ENCODE results near the gene PTPRM. TPM values are rescaled to one million over a fixed set of nuclear protein-coding genes. Genes with fewer than 3 reads are reported as not detected.

The PTPRM gene
- total and polyA plus RNA-seq, 12 donors = 31.7 to 116 (median 61.2) TPM

DNA sequence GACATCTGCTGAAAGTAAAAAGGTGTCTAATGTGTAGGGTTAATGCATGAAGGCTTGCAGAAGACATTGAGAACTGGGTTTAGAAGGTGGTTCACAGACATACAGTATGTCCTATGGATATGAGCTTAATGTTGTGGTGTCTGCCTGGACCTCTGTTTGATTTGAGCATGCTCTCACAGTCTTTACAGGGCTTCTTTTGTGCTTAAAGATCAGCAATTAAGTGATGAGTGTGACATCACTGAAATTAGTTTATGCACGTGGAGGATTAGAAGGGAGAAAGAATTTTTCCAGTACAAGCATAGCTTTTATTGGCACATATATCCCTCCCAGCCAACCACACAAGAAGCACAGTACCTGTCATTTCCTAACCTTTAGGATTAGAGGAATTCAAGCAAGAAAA is 674.6 kb downstream of the PTPRM start:
- no peak overlapping the region for H3K4me3 ChIP-seq
- intact Hi-C loops (cut with DNase I) = no loop called here
- no peak for TF ChIP-seq POLR2A (IDR thresholded peaks at IDR 0.05)
- TF ChIP-seq, protein P1, sequence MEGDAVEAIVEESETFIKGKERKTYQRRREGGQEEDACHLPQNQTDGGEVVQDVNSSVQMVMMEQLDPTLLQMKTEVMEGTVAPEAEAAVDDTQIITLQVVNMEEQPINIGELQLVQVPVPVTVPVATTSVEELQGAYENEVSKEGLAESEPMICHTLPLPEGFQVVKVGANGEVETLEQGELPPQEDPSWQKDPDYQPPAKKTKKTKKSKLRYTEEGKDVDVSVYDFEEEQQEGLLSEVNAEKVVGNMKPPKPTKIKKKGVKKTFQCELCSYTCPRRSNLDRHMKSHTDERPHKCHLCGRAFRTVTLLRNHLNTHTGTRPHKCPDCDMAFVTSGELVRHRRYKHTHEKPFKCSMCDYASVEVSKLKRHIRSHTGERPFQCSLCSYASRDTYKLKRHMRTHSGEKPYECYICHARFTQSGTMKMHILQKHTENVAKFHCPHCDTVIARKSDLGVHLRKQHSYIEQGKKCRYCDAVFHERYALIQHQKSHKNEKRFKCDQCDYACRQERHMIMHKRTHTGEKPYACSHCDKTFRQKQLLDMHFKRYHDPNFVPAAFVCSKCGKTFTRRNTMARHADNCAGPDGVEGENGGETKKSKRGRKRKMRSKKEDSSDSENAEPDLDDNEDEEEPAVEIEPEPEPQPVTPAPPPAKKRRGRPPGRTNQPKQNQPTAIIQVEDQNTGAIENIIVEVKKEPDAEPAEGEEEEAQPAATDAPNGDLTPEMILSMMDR (IDR thresholded peaks at IDR 0.05) = no peak
- no peaks in the 10 kb centered on the region for H3K36me3 ChIP-seq (replicated peaks in 1 of 2)
- no peak overlapping the region for H3K27ac ChIP-seq
- H3K27me3 ChIP-seq = no peaks in the 10 kb centered on the region
- DNase-seq = no peak
- 45 to 81% (median 61%) methylated on average over 1 of the region's 1 CpG for WGBS, 4 donors
- H3K4me1 ChIP-seq (replicated peaks in 1 of 2) = no peaks in the 10 kb centered on the region
- H3K9me3 ChIP-seq (replicated peaks in 1 of 3) = no peaks in the 10 kb centered on the region

- no peak for DNase-seq
- intact Hi-C loops (cut with DNase I) = no loop called here
- no peaks in the 10 kb centered on the region for H3K36me3 ChIP-seq (replicated peaks in 1 of 2)
- 50 to 84% (median 68%) methylated on average over 1 of the region's 1 CpG for WGBS, 4 donors
- no peaks in the 10 kb centered on the region for H3K27me3 ChIP-seq
- TF ChIP-seq, protein P1 (IDR thresholded peaks at IDR 0.05) = no peak
- TF ChIP-seq POLR2A (IDR thresholded peaks at IDR 0.05) = no peak
- no peak overlapping the region for H3K27ac ChIP-seq
- H3K4me3 ChIP-seq = no peak overlapping the region
- H3K4me1 ChIP-seq (replicated peaks in 1 of 2) = no peaks in the 10 kb centered on the region
- no peaks in the 10 kb centered on the region for H3K9me3 ChIP-seq (replicated peaks in 1 of 3)
Measured at GRCh38 chr18:8242151-8242696, 675.1 kb downstream of the PTPRM start.

- no peaks in the 10 kb centered on the region for H3K4me1 ChIP-seq (replicated peaks in 1 of 2)
- intact Hi-C loops (cut with DNase I) = no loop called here
- H3K27me3 ChIP-seq = no peaks in the 10 kb centered on the region
- no peaks in the 10 kb centered on the region for H3K9me3 ChIP-seq (replicated peaks in 1 of 3)
- DNase-seq = no peak
- TF ChIP-seq, protein P1 (IDR thresholded peaks at IDR 0.05) = no peak
- TF ChIP-seq POLR2A (IDR thresholded peaks at IDR 0.05) = no peak
- H3K36me3 ChIP-seq (replicated peaks in 1 of 2) = no peaks in the 10 kb centered on the region
- no peak overlapping the region for H3K27ac ChIP-seq
- WGBS, 4 donors = 85 to 88% (median 87%) methylated on average over 4 to 6 of the region's 6 CpGs
- H3K4me3 ChIP-seq = no peak overlapping the region
Measured at GRCh38 chr18:8247700-8248099, 680.6 kb downstream of the PTPRM start.

DNA sequence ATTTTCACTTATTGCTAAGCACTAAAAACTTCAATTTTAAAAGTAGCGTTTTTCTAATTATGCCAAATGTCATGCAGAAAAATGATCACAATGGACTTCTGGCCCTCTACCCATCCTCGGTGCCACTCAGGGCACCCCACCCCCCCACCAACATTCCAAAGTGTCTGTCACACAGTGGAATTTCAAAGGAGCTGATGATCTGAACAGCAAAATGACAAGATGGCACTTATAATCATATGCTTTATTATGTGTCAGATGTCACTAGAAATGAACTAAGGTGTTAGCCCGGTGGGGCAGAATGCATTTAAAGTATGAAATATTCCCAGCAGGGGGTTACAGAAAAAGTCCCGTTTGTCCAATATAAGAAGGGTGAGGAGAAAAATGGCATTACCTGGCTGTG is 681.5 kb downstream of the PTPRM start:
- WGBS, 4 donors = 84 to 88% (median 87%) methylated on average over 4 of the region's 4 CpGs

More for the DNA sequence above, 681.5 kb downstream of the PTPRM start:
- Histone ChIP-seq H3K4me1 (replicated peaks in 1 of 2) (no peaks in the 10 kb centered on the region), H3K27me3 (no peaks in the 10 kb centered on the region), H3K27ac (no peak overlapping the region), H3K36me3 (replicated peaks in 1 of 2) (no peaks in the 10 kb centered on the region), H3K9me3 (replicated peaks in 1 of 3) (no peaks in the 10 kb centered on the region), H3K4me3 (no peak overlapping the region)
- intact Hi-C loops (cut with DNase I) = no loop called here
- no peak for DNase-seq
- no peak for TF ChIP-seq POLR2A (IDR thresholded peaks at IDR 0.05)
- TF ChIP-seq, protein P1 (IDR thresholded peaks at IDR 0.05) = no peak
